Measurements from ENCODE around the gene ATP2A3.

The ATP2A3 gene

DNA sequence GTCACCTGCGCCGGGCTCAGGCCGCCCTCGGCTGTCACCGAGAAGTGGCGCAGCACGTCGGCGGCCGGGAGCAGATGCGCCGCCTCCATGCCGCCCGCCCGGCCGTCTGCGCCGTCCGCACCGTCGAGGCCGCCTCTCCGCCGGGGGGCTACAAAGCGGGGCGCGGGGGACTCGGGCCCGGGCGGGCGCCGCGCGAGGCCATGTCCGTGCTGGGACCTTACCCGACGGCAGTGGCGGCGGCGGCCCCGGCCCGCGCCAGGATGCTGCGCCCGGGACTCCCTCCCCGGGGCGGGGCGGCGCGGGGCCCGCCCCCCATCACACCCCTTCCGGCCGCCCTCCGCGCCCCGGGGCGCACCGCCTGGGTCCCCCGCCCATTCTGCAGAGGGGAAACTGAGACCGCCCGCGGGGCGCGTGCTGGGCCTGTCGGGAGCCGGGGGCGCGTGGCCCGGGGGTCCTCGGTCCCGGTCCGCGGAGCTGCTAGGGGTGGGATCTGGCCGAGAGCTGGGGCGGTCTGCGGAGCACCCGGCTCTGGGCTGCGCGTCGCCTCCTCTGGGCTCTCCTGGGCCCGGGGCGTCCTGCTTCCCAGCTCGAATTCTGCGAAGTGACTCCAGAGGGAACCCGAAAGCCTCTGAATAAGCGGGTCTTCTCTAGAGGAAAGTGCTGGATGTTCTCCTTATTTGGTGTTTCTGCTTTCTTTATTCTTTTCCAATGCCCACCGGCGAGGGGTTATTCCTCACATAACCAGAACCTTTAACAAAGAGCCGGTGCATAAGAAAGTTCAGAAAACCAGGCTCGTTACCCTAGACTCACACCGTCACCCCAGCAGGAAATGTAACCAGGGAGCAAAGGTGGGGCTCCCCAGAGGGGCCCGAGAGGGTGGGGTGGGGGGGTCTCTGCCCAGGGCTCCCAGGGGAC, at the start of gene ATP2A3:
TSS of gene ATP2A3 (minus strand) at position 235 of the 915 bp plus-strand sequence. CDS start at position 89, 146 bp downstream.
- H3K9me3 ChIP-seq (ENCODE audit: control insufficient read depth in 2 of 2, low read length in 2 of 2), result no peaks in the 10 kb centered on the region
- H3K27me3 ChIP-seq (ENCODE audit: control insufficient read depth in 1 of 2, insufficient read depth in 2 of 2, low read length in 2 of 2), result peaks cover 32 to 36% of the 10 kb centered on the region in 2 donors
- H3K4me1 ChIP-seq (ENCODE audit: control insufficient read depth, insufficient read depth, low read length), result peaks cover 12% of the 10 kb centered on the region
- peak within 1 kb of the TSS; percentile 49 to 54 for H3K4me3 ChIP-seq (ENCODE audit: low read length in 2 of 2)
- peak within 1 kb of the TSS; percentile 5 to 22 for H3K9ac ChIP-seq (ENCODE audit: low read length in 2 of 2)
- no peaks in the 10 kb centered on the region for H3K36me3 ChIP-seq (ENCODE audit: control insufficient read depth in 2 of 2, insufficient read depth in 2 of 2, low read length in 2 of 2)
- no peak within 1 kb of the TSS for H3K27ac ChIP-seq (ENCODE audit: low read length)

- peaks cover 12% of the 10 kb centered on the region for H3K4me1 ChIP-seq (ENCODE audit: control insufficient read depth, insufficient read depth, low read length)
- peaks cover 53 to 72% of the 10 kb centered on the region in 2 donors for H3K36me3 ChIP-seq (ENCODE audit: control insufficient read depth in 2 of 2, insufficient read depth in 2 of 2, low read length in 2 of 2)
- H3K27me3 ChIP-seq (ENCODE audit: control insufficient read depth in 1 of 2, insufficient read depth in 2 of 2, low read length in 2 of 2), result no peaks in the 10 kb centered on the region
- H3K27ac ChIP-seq (ENCODE audit: low read length), result no peak overlapping the region
- H3K4me3 ChIP-seq (ENCODE audit: low read length in 2 of 2), result no peak overlapping the region
- H3K9ac ChIP-seq (ENCODE audit: low read length in 2 of 2), result no peak overlapping the region
- H3K9me3 ChIP-seq (ENCODE audit: control insufficient read depth in 2 of 2, low read length in 2 of 2), result no peaks in the 10 kb centered on the region
Observed at GRCh38 chr17:4010754-4011153, 46.5 kb upstream of the ATP2A3 start.

DNA sequence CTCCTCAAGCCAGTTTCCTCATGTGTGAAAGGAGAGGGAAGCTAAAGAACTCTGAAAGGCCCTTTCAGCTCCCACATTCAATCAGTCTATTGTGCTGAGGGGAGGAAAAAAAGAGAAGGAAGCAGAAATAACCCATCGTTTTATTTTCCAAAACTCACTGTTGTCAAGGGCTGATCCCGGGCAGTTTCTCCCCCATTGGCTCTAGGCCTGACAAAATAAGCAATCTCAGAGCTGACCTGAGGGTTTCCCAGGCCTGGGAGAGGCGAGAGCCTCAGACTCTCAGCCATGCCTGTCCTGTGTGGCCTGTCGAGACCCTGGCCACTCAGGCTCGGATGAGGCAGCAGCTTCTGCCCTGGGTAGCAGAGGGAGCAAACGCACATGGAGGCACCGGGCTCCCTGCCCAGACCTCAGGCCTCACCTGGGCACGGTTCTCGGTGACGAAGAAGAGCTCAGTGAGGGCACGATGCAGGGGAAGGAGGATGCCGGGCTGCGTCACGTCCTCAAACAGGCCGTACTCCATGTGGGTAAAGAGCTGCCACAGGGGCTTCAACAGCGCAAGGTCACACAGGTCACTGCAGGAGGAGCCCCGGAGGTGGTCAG, 45.0 kb upstream of the ATP2A3 start:
- Histone ChIP-seq H3K27me3 (ENCODE audit: control insufficient read depth in 1 of 2, insufficient read depth in 2 of 2, low read length in 2 of 2) (no peaks in the 10 kb centered on the region), H3K4me3 (ENCODE audit: low read length in 2 of 2) (no peak overlapping the region), H3K27ac (ENCODE audit: low read length) (no peak overlapping the region), H3K9ac (ENCODE audit: low read length in 2 of 2) (no peak overlapping the region), H3K36me3 (ENCODE audit: control insufficient read depth in 2 of 2, insufficient read depth in 2 of 2, low read length in 2 of 2) (peaks cover 42 to 63% of the 10 kb centered on the region in 2 donors), H3K9me3 (ENCODE audit: control insufficient read depth in 2 of 2, low read length in 2 of 2) (no peaks in the 10 kb centered on the region), H3K4me1 (ENCODE audit: control insufficient read depth, insufficient read depth, low read length) (peaks cover 12% of the 10 kb centered on the region)

- Histone ChIP-seq H3K9me3 (ENCODE audit: control insufficient read depth in 2 of 2, low read length in 2 of 2) (no peaks in the 10 kb centered on the region), H3K27me3 (ENCODE audit: control insufficient read depth in 1 of 2, insufficient read depth in 2 of 2, low read length in 2 of 2) (no peaks in the 10 kb centered on the region), H3K4me1 (ENCODE audit: control insufficient read depth, insufficient read depth, low read length) (peaks cover 12% of the 10 kb centered on the region), H3K9ac (ENCODE audit: low read length in 2 of 2) (no peak overlapping the region), H3K27ac (ENCODE audit: low read length) (no peak overlapping the region), H3K36me3 (ENCODE audit: control insufficient read depth in 2 of 2, insufficient read depth in 2 of 2, low read length in 2 of 2) (peaks cover 37 to 57% of the 10 kb centered on the region in 2 donors), H3K4me3 (ENCODE audit: low read length in 2 of 2) (peak overlapping the region in 1 of 2 donors; percentile 1)
Observed at GRCh38 chr17:4008441-4009185, 44.4 kb upstream of the ATP2A3 start.

DNA sequence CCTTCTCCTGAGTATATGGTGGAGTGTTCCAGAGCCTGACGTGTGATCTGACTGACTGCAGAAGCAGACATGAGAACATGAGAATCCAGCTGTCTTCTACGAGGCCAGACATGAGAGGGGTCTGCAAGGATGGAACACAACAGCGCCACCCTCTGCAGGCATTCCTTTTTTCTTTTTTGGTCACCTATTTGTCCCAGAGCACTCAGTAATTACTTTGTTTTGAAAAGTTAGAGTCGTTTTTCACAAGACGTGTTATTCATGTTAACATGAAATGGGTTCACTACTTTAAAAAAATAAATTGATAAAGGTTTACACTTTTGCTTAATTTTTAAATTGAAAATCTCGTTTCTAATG, 43.8 kb upstream of the ATP2A3 start:
- Histone ChIP-seq H3K9ac (ENCODE audit: low read length in 2 of 2) (no peak overlapping the region), H3K27ac (ENCODE audit: low read length) (no peak overlapping the region), H3K4me3 (ENCODE audit: low read length in 2 of 2) (no peak overlapping the region), H3K36me3 (ENCODE audit: control insufficient read depth in 2 of 2, insufficient read depth in 2 of 2, low read length in 2 of 2) (peaks cover 33 to 52% of the 10 kb centered on the region in 2 donors), H3K4me1 (ENCODE audit: control insufficient read depth, insufficient read depth, low read length) (peaks cover 12% of the 10 kb centered on the region), H3K27me3 (ENCODE audit: control insufficient read depth in 1 of 2, insufficient read depth in 2 of 2, low read length in 2 of 2) (no peaks in the 10 kb centered on the region), H3K9me3 (ENCODE audit: control insufficient read depth in 2 of 2, low read length in 2 of 2) (no peaks in the 10 kb centered on the region)

GRCh38 chr17:4007346-4008081, 43.3 kb upstream of the ATP2A3 start:
- H3K27ac ChIP-seq (ENCODE audit: low read length), result no peak overlapping the region
- H3K9ac ChIP-seq (ENCODE audit: low read length in 2 of 2), result no peak overlapping the region
- peaks cover 31 to 48% of the 10 kb centered on the region in 2 donors for H3K36me3 ChIP-seq (ENCODE audit: control insufficient read depth in 2 of 2, insufficient read depth in 2 of 2, low read length in 2 of 2)
- H3K9me3 ChIP-seq (ENCODE audit: control insufficient read depth in 2 of 2, low read length in 2 of 2), result no peaks in the 10 kb centered on the region
- H3K4me1 ChIP-seq (ENCODE audit: control insufficient read depth, insufficient read depth, low read length), result peaks cover 12% of the 10 kb centered on the region
- H3K4me3 ChIP-seq (ENCODE audit: low read length in 2 of 2), result no peak overlapping the region
- no peaks in the 10 kb centered on the region for H3K27me3 ChIP-seq (ENCODE audit: control insufficient read depth in 1 of 2, insufficient read depth in 2 of 2, low read length in 2 of 2)

- H3K9ac ChIP-seq (ENCODE audit: low read length in 2 of 2), result no peak overlapping the region
- peaks cover 24 to 41% of the 10 kb centered on the region in 2 donors for H3K36me3 ChIP-seq (ENCODE audit: control insufficient read depth in 2 of 2, insufficient read depth in 2 of 2, low read length in 2 of 2)
- H3K4me1 ChIP-seq (ENCODE audit: control insufficient read depth, insufficient read depth, low read length), result peaks cover 12% of the 10 kb centered on the region
- H3K27me3 ChIP-seq (ENCODE audit: control insufficient read depth in 1 of 2, insufficient read depth in 2 of 2, low read length in 2 of 2), result no peaks in the 10 kb centered on the region
- H3K9me3 ChIP-seq (ENCODE audit: control insufficient read depth in 2 of 2, low read length in 2 of 2), result no peaks in the 10 kb centered on the region
- no peak overlapping the region for H3K27ac ChIP-seq (ENCODE audit: low read length)
- H3K4me3 ChIP-seq (ENCODE audit: low read length in 2 of 2), result no peak overlapping the region
Observed at GRCh38 chr17:4006745-4007211, 42.5 kb upstream of the ATP2A3 start.

- Histone ChIP-seq H3K9ac (ENCODE audit: low read length in 2 of 2) (no peak overlapping the region), H3K27me3 (ENCODE audit: control insufficient read depth in 1 of 2, insufficient read depth in 2 of 2, low read length in 2 of 2) (no peaks in the 10 kb centered on the region)
Observed at GRCh38 chr17:4006165-4006589, 41.9 kb upstream of the ATP2A3 start.

DNA sequence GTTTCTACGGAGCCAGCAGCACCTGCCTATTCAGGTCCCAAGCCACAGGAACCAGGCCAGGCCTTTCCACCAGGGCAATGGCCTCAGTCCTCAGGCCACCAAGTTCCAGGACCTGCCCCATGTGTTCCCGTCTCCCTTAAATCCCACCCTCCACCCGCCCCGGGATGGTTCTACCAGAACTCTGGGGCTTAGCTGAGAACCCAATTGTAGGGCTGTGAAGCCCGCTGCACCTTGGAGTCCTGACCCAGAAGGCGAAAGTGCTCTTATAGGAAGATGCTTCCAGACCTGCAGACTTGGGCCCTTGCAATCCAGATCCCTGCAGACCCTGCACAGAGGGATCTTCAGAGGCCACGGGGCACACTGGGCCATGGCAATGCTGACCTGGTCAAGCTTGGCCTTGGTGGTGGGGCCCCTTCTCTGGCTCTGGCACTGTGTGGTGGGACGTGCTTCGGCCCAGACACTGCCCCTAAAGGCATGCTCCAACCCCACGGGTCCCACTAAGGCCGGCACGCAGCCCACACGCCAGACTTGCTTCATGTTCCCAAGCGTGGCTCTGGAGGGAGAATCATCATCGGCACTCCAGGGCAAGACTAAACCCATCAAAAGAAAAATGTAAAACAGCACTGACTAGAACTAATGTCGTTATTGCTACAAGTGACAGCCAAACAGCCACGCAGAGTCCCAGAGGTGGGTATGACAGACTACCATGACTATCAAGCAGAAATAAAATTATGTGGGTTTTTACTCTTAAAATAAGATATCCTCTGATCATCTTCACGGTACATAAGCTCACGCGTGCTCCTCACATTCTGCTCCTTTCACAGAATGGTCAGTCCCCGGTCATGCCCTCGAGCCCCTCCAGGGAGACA, 41.3 kb upstream of the ATP2A3 start:
- no peaks in the 10 kb centered on the region for H3K27me3 ChIP-seq (ENCODE audit: control insufficient read depth in 1 of 2, insufficient read depth in 2 of 2, low read length in 2 of 2)
- H3K4me3 ChIP-seq (ENCODE audit: low read length in 2 of 2), result no peak overlapping the region
- H3K9me3 ChIP-seq (ENCODE audit: control insufficient read depth in 2 of 2, low read length in 2 of 2), result no peaks in the 10 kb centered on the region
- peaks cover 23 to 37% of the 10 kb centered on the region in 2 donors for H3K36me3 ChIP-seq (ENCODE audit: control insufficient read depth in 2 of 2, insufficient read depth in 2 of 2, low read length in 2 of 2)
- H3K9ac ChIP-seq (ENCODE audit: low read length in 2 of 2), result no peak overlapping the region
- H3K4me1 ChIP-seq (ENCODE audit: control insufficient read depth, insufficient read depth, low read length), result peaks cover 12% of the 10 kb centered on the region
- no peak overlapping the region for H3K27ac ChIP-seq (ENCODE audit: low read length)

More at GRCh38 chr17:4006165-4006589, 41.9 kb upstream of the ATP2A3 start:
- Histone ChIP-seq H3K9me3 (ENCODE audit: control insufficient read depth in 2 of 2, low read length in 2 of 2) (no peaks in the 10 kb centered on the region), H3K4me1 (ENCODE audit: control insufficient read depth, insufficient read depth, low read length) (peaks cover 12% of the 10 kb centered on the region), H3K36me3 (ENCODE audit: control insufficient read depth in 2 of 2, insufficient read depth in 2 of 2, low read length in 2 of 2) (peaks cover 23 to 37% of the 10 kb centered on the region in 2 donors), H3K4me3 (ENCODE audit: low read length in 2 of 2) (no peak overlapping the region), H3K27ac (ENCODE audit: low read length) (no peak overlapping the region)
